Measurements from ENCODE around the gene RXRA.

The RXRA gene

GRCh38 chr9:134356496-134357470, 30.5 kb downstream of the RXRA start:
- DNase-seq = no peak

GRCh38 chr9:134357631-134358025, 31.4 kb downstream of the RXRA start:
- no peak for DNase-seq

DNA sequence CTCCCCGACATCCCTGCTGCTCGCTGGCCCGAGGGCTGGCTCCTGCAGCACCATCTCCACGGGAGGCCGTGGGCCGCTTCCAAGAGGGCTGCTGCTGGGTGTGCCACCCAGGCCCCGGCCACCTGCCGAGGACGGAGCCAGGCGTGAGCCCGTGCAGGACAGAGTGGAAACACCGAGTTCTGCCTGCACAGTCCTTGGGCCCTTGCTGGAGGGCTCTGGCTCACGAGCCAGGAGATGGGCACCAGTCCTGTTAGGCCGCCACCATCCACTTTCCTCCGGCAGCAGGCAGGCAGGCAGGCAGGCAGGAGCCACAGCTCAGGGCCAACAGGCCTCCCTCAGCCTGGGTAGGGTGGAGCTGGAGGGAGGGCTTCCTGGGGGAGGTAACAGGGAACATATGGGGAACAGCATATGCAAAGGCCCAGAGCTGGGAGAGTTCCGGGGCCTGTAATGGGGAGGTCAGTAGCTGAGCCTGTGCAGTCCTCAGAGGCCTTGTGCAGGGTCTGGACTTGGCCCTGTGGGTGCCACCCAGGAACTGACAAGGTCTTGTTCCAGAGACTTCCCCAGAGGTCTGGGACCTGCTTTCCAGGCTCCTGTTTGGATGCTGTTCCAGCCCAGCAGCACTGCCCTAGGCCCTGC, 31.9 kb downstream of the RXRA start:
- DNase-seq = no peak

GRCh38 chr9:134358662-134359319, 32.5 kb downstream of the RXRA start:
- DNase-seq = no peak

GRCh38 chr9:134359493-134360179, 33.4 kb downstream of the RXRA start:
- DNase-seq = no peak

- DNase-seq = no peak
These were observed 34.0 kb downstream of the RXRA start for GRCh38 chr9:134360180-134360759.

DNA sequence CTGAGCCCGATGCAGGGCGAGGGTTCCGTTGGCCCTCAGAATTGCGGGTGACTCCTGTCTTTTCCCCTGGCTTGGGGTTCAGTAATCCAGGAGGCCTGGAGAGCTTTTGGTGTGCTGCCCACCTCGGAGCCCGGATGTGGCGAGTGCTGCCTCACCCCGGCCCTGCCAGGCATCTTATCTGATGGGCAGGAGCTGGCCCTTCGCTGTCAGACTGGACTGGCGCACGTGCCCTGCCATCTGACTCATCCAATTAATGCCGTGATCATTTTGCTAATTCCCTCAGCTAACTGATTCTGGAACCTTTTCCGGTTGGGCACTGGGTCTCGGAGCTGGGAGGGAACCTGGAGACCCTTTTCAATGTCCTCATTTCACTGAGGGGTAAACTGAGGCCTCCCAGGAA, 34.6 kb downstream of the RXRA start:
- DNase-seq = no peak

DNA sequence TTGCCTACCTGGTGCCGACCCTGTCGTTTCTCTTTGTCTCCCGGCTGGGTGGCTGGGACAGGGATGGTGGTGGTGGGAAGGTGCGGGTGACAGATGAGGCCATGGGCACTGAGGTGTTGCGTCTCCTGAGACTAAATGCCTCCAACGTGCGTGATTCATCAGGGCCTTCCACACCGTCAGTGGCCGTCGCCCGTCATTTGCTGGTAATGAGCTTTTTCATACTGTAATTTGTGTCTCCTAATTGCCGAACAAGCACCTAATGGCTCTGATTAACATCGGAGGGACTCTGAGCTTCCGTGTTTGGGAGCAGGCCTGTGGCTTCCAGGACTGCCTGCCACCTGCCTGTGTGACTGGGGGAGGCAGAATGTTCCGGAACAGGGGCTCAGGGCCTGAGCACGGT, 35.2 kb downstream of the RXRA start:
- no peak for DNase-seq

DNA sequence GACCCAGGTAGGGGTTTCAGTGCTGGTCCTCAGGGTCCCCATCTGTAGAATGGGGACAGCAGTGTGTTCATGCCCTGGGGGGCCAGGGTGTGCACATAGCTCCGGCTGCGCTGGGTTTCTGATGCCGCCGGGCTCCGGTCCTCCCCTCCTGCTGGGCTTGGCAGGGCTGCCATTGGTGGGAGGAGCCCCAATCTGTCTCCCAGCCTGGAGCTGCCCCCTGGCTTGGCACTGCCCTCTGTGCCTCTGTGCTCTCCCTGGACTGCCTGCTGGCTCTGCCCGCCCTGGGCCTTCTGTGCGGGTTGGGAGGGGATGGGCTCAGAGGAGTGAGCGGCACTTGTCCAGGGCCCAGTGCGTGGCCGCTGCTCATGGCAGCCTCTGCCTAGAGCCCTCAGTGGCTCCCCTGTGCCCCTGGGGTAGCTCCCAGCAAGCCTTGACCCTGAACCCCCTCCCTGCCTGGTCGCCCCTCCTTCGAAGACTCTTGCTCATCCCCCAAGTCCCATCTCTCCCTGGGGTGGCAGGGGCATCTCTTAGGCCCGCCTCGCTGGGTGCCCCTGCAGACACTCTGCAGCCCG, 35.7 kb downstream of the RXRA start:
- no peak for DNase-seq

DNA sequence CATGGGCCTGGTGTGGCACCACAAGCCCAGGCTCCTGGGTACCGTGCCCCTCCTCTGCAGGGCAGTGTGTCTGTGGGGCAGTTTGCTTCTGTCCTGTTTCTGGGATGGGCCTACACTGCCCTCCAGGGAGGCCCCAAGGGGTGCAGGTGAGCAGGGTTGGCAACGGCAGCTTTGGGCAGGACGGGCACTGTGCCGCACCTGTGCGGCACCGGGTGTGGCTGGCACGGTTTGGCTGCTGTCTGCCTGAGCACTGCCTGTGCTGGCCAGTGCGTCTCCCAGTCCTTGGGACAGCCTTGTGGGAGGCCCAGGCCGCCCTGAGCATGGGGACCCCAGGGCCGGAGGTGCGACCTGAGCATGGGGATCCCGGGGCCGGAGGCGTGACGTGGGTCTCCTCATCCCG, 37.2 kb downstream of the RXRA start:
- no peak for DNase-seq

- DNase-seq = no peak
These were observed 38.3 kb downstream of the RXRA start for GRCh38 chr9:134364391-134365114.

- no peak for DNase-seq
These were observed 38.9 kb downstream of the RXRA start for GRCh38 chr9:134365115-134365596.

- DNase-seq = no peak
These were observed 39.6 kb downstream of the RXRA start for GRCh38 chr9:134365791-134366222.

DNA sequence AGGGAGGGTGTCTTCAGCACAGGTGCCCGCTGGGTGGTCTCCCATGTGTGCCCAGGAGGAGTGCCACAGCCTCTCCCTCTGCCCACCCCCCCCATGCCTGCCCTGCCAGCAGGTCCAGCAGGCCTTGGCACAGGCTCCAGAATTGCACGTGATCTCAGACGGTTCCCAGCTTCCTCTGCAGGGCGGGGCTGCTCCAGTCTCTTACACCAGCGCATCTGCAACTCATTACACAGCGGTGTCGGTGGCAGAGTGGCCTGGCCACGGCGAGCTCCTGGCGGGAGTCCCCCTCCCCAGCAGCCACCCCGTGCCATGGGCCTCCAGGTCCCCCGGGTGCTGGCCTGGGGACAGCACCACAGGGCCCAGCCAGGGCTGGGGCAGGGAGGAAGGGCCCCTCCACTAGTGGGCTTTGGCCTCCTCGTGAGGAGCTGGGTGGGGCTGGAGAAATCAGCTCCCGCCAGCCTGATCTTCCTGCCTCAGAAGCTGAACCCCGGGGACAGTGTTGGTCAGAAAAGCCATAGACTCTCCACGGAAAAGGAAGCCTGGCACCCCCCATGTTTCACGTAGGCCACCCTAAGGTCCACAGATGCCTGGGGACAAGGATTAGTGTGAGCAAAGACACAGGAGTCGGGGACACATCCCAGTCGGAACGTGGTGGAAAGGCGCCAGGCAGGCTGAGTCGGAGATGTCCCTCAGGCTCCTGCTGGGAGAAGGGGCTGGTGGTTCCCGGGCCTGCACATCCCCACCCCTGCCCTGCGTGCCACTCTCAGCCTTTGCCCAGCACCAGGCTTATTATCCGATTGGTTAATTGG, 40.2 kb downstream of the RXRA start:
- DNase-seq = no peak

DNA sequence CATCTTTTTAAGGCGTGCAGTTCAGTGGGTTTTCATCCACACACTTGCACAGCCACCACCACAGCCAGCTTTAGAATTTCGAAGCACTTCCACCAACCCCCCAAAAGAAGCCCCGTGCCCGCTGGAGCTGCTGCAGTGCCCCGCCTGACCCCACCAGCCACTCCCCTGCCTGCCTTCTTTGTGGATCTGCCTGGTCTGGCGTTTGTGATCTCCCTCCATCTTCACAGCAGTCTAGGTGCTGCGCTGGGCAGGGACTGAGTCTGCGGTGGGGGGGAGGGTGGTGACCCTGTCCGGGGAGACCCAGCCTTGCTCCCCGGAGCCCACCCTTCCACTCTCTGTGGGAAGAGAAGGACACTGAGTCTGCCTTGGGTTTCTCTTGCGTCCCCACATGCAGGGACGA, 40.8 kb downstream of the RXRA start:
- no peak for DNase-seq

- no peak for DNase-seq
These were observed 41.7 kb downstream of the RXRA start for GRCh38 chr9:134367791-134368490.

DNA sequence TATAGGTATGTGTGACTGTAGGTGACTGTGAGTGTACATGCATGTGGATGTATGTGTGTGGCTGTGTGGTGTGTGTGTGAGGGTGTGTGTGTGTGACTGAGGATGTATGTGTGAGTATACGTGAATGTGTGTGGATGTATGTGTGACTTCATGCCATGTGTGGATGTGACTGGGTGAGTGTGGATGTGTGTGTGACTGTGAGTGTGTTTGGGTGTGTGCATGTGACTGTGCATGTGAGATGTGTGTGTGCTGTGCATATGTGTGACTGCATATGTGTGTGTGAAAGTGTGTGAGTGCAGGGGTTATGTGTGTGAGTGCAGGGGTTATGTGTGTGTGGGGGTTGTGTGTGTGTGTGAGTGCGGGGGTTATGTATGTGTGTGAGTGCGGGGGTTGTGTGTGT, 42.3 kb downstream of the RXRA start:
- DNase-seq = no peak

GRCh38 chr9:134369416-134370212, 43.4 kb downstream of the RXRA start:
- no peak for DNase-seq

DNA sequence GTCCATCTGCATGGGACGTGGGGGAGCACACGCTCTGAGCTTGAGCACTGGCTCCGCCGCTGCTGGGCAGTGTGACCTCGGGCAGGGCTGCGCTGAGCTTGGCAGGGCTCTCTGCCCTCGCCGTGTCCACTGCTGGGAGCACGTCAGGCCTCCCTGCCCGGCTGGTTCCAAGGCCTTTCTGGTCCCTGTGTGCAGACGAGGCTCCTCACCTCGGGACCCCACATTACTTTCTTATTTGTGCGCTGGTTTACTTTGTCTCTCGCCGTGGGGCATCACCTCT, 43.9 kb downstream of the RXRA start:
- no peak for DNase-seq
